ENCODE results near the gene RYR2.
"Not testable (repeated sequence)": the region's sequence is repeated elsewhere in the genome, so short reads cannot be mapped to it uniquely, and the experiment has no call there.

RYR2 gene

DNA sequence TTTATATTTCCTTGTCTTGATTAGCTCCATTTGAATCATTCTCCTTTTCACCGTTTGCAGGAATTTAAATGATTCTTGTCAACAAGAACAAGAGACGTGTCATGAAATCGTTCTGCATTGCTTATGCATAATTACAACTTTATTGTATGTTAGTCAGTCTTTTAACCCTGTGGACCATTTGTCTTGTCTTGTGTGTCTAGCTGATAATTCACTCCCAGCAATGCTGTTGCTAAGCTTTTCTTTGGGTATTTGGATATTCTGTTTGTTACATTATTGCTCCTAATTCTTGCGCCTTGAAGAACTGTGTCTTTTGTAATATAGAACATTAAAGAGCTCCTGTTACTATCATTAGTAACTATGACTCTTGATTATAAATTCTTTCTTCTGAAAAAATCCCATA lies 311.9 kb downstream of the RYR2 start:
- no peak for DNase-seq (ENCODE audit: low read depth)

- DNase-seq (ENCODE audit: low read depth) = no peak
These were observed 313.0 kb downstream of the RYR2 start for GRCh38 chr1:237355022-237355421.

DNA sequence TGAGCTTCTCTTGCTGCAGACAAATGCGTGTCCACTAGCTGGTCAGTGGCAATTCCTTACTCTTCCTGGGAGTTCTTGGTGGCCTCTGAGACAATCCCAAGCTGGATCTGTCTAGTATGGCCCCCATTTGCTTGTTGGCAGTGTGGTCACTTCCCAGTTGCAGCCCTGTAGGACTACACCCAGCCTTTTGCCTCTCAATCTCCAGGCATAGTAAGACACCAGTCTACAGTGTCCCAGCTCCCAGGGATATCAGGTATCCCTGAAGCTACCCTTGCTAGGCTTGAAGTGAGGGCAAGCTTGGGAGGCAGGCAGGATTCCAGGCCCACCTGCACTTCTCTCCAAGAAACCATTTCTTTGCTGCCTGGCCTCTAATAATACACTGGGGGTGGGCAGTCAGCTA lies 316.6 kb downstream of the RYR2 start:
- no peak for DNase-seq (ENCODE audit: low read depth)

- DNase-seq (ENCODE audit: low read depth) = no peak
These were observed 325.8 kb downstream of the RYR2 start for GRCh38 chr1:237367758-237368157.

- DNase-seq (ENCODE audit: low read depth) = not testable (repeated sequence)
These were observed 329.5 kb downstream of the RYR2 start for GRCh38 chr1:237371477-237371876.

GRCh38 chr1:237383791-237384190 lies 341.8 kb downstream of the RYR2 start:
- no peak for DNase-seq (ENCODE audit: low read depth)

DNA sequence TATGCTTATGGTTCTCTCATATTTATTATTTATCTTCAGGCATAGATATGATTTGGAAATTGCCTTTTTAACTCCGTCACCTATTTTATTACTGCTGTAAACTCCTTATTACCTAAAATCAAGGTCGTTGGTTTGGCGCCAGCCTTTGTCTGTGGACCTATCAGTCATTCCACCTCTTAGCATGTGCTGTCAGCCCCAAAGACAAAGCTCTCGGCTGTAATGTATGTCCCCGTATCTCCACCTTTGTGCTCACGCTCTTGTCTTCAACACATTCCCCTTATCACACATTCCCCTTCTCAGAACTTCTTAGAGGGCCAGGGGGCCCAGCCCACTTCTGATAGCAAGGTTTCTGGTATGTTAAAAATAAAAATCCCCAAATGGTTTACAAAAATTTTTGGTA lies 342.2 kb downstream of the RYR2 start:
- no peak for DNase-seq (ENCODE audit: low read depth)

DNA sequence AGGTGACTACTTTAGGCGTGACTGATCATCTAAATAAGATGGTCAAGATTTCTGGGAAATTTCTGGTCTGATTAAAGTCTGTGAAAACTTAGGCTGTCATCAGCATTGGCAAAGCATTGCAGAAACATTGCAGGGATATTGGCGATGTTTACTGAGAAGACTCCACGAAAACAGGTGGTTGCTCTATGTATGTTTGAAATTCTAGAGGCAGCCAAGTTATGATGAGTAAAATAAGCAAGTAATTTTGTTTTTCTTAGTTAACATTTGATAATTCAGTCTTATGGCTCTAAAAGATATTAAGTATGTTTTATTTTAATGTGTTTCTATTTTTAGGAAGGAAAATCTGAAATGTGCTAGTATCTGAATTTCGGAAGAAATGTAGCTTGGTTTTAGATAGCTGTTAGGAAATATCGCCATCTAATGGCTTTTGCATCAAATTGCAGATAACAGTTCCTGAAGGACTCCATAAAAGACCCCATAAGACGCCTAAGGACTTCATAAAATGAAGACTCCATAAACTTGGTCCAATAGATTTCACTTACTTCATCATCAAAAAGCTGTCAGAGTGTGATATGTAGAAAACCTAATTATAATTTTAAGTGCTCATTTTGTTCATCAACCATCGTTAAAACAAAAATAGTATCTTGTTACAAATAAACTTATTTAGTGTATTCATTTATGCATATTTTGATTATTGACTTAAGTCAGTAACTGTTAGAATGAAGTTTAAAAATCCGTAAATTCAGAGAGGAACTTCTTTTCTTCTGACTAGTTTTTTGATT lies 344.6 kb downstream of the RYR2 start:
- DNase-seq (ENCODE audit: low read depth) = no peak

GRCh38 chr1:237387144-237387505 lies 345.1 kb downstream of the RYR2 start:
- DNase-seq (ENCODE audit: low read depth) = no peak

DNA sequence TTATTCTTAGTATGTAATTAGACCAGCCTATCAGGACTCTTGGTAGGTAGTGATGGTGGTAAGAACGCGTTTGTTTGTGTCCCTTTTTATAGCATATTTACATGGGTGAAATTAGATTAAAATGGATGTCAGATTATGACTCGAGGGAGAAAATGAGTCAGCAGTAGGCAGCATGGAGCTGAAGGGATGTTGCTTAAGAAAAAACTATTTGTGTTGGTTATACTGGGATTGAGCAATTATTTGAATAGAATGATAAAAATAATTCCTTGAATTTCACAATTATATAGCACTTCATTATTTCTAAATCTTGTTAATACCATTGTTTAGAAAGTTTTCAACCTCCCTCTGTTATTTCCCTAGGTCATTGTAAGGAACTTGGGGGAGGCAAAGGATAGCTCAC lies 348.8 kb downstream of the RYR2 start:
- DNase-seq (ENCODE audit: low read depth) = no peak

DNA sequence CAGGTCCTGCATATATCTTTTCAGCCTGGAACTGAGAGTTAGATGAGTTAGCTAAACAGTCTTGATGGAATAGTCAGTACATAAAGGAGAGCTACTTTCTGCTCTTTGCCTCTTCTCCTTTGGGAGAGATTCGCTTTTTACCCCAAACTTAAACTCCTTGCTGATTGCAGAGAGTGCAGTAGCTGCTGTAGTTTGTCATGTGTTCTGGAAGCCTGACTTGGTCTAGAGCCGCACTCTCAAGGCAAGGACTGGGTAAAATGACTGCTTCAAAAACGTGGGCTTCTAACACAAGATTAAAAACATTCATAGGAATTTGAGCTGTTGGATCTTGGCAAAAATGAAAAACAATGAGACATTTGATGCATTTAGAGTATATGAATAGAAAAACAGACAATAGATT lies 351.6 kb downstream of the RYR2 start:
- DNase-seq (ENCODE audit: low read depth) = no peak

GRCh38 chr1:237394281-237394680 lies 352.3 kb downstream of the RYR2 start:
- DNase-seq (ENCODE audit: low read depth) = no peak

GRCh38 chr1:237396426-237396825 lies 354.4 kb downstream of the RYR2 start:
- DNase-seq (ENCODE audit: low read depth) = no peak

DNA sequence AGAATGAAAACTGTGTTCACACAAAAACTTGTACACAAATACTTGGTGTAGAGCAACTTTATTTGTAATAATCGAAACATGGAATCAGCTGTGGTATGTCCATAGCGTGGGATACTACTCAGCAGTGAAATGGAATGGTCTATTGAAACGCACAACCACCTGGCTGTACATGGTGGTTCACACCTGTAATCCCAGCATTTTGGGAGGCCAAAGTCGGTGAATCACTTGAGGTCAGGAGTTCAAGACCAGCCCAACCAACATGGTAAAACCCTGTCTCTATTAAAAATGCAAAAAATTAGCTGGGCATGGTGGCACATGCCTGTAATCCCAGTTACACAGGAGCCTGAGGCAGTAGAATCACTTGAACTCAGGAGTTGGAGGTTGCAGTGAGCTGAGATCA lies 356.8 kb downstream of the RYR2 start:
- no peak for DNase-seq (ENCODE audit: low read depth)

DNA sequence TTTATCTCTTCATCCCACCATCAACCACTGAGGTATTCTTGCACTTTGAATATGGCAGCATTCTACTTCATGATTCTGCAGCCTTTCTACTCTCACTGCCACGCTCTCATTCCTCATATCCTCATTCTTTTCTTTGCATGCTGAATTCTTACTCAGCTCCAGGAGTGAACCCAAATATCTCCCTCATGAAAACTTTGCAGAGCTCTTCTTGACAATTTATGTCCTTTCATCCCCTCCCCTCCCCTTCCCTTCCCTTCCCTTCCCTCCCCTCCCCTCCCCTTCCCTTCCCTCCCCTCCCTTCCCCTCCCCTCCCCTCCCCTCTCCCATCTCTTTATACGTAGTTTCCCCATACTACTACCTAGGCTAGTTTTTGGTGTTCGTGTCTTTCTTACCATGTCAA lies 363.9 kb downstream of the RYR2 start:
- no peak for DNase-seq (ENCODE audit: low read depth)

GRCh38 chr1:237411621-237412020 lies 369.6 kb downstream of the RYR2 start:
- DNase-seq (ENCODE audit: low read depth) = no peak

- no peak for DNase-seq (ENCODE audit: low read depth)
These were observed 375.1 kb downstream of the RYR2 start for GRCh38 chr1:237416924-237417655.

- DNase-seq (ENCODE audit: low read depth) = no peak
These were observed 386.8 kb downstream of the RYR2 start for GRCh38 chr1:237428809-237429208.

- no peak for DNase-seq (ENCODE audit: low read depth)
These were observed 387.3 kb downstream of the RYR2 start for GRCh38 chr1:237429252-237429651.

DNA sequence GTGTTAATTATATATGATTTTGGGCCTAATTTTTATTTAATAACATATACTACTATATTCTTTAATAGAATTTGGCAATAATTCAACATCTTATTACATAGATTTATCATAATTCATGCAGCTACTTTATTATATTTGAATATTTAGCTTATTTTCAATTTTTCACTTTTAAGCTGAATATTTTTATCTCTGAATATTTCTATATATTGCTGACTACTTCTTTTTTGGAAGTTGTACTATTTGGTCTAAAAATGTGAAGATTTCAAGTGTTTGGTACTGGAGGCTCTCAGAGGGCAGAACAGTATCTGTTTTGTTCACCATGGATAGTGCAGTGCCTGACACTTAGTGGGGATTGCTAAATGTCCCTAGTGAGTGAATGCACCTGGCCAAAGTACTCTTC lies 389.5 kb downstream of the RYR2 start:
- DNase-seq (ENCODE audit: low read depth) = no peak

GRCh38 chr1:237440346-237440745 lies 398.4 kb downstream of the RYR2 start:
- no peak for DNase-seq (ENCODE audit: low read depth)

DNA sequence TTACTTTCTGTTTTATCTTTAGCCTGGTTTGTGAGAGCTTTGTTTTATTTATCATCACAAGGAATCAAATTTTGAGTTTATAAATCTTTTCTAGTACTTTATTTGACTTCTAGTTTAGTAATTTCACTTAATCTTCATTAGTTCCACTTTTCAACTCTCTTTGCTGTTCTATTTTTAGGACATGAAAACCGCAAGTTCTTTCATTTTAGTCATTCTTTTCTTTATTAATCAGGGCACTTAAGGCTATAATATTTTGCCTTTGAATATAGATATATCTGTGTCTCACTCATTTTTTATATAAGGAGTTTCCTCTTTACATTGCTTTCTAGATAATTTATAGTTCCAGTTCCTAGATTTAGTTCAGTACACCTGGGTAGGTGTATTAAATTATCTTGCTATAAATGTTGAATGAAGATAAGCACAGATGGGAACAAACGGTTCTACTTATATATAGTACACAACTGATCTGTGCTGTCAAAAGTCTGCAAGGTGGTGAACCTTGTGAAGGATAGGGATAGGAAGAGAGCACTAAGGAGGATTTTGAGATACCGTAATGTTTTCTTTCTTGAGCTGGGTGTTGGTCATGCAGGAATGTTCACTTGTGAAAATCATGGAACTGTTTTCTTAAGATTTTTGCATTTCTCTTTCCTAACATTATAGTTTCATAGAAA lies 402.3 kb downstream of the RYR2 start:
- no peak for DNase-seq (ENCODE audit: low read depth)

GRCh38 chr1:237448042-237448441 lies 406.1 kb downstream of the RYR2 start:
- no peak for DNase-seq (ENCODE audit: low read depth)

All from stimulated activated CD8-positive, alpha-beta memory T cell treated with anti-CD3 and anti-CD28 coated beads, Interleukin-15, amount 100 ng/mL, for 1 hour (primary cell).